HepG2 (cell line): Measurements from ENCODE around the gene QSER1. TPM values are rescaled to one million over a fixed set of nuclear protein-coding genes. Genes with fewer than 3 reads are reported as not detected.
A peak's percentile ranks its signal among the peaks of the same experiment; 100 is the strongest.

ENCODE experiments used
- ARNTL ChIP-seq: sonication (generic); formaldehyde crosslinking; IDR thresholded peaks from 2 replicates; pipeline ENCODE4 v1.4.0; 2020; ENCODE audit warnings: mild to moderate bottlenecking, missing genetic modification reagents
- CBX1 ChIP-seq: IDR thresholded peaks from one replicate; pipeline ENCODE4 v1.6.1; 2016; ENCODE audit warnings: antibody characterized with exemption, low read depth
- FOXP4 ChIP-seq: sonication (generic); formaldehyde crosslinking; IDR thresholded peaks from 2 replicates; pipeline ENCODE4 v1.4.0; 2020; ENCODE audit warnings: missing genetic modification reagents
- HDAC6 ChIP-seq: fragments of 200-600 bp; sonication (generic); IDR thresholded peaks from 2 replicates; pipeline ENCODE4 v1.7.0; 2017; ENCODE audit warnings: mild to moderate bottlenecking, antibody characterized with exemption, low read length, low read depth
- HIC2 ChIP-seq: sonication (generic); formaldehyde crosslinking; IDR thresholded peaks from 2 replicates; pipeline ENCODE4 v1.9.0; 2022; ENCODE audit warnings: low read depth, missing genetic modification reagents
- MAFG ChIP-seq: sonication (generic); formaldehyde crosslinking; IDR thresholded peaks from 2 replicates; pipeline ENCODE4 v1.5.1; 2020; ENCODE audit warnings: mild to moderate bottlenecking, missing genetic modification reagents
- RBAK ChIP-seq: sonication (generic); formaldehyde crosslinking; IDR thresholded peaks from 2 replicates; pipeline ENCODE4 v1.5.1; 2020; ENCODE audit warnings: mild to moderate bottlenecking, missing genetic modification reagents
- SP140L ChIP-seq: sonication (generic); formaldehyde crosslinking; IDR thresholded peaks from 2 replicates; pipeline ENCODE4 v1.4.0; 2020; ENCODE audit warnings: missing genetic modification reagents, borderline replicate concordance
- ZBTB2 ChIP-seq: sonication (generic); formaldehyde crosslinking; IDR thresholded peaks from 2 replicates; pipeline ENCODE4 v1.8.0; 2022; ENCODE audit warnings: low read depth, missing genetic modification reagents
- ZNF142 ChIP-seq: sonication (generic); formaldehyde crosslinking; IDR thresholded peaks from 2 replicates; pipeline ENCODE4 v1.4.0; 2020; ENCODE audit warnings: missing genetic modification reagents
- ZNF276 ChIP-seq: sonication (generic); formaldehyde crosslinking; IDR thresholded peaks from 2 replicates; pipeline ENCODE4 v1.4.0; 2020; ENCODE audit warnings: mild to moderate bottlenecking, low read depth, missing genetic modification reagents
- ZNF672 ChIP-seq: sonication (generic); formaldehyde crosslinking; IDR thresholded peaks from 2 replicates; pipeline ENCODE4 v1.8.1; 2022; ENCODE audit warnings: missing genetic modification reagents
- polyA plus RNA-seq, 8 experiments: library from polyadenylated mRNA; depleted of rRNA in 3 of 8; stranded (reverse) in 7 of 8; unstranded in 1 of 8; fragments of >200 nt; fragmentation: Illumina TruSeq in 4 of 8; extraction: Trizol in 4 of 8; gene quantifications; 2 replicates each; pipeline versions ENCODE4 v1.2.1 to v1.2.3, GENCODE V29; 2011 to 2016; ENCODE audit warnings: low read depth in 4 of 8, missing spikeins in 1 of 8, mixed read lengths in 1 of 8; ENCODE audit not compliant: insufficient read depth in 1 of 8
- total RNA-seq, 5 experiments: library from RNA; depleted of rRNA; stranded (reverse); fragments of >200 nt; fragmentation: Illumina TruSeq; extraction: Trizol; gene quantifications; 2 replicates each; pipeline ENCODE4 v1.2.3, GENCODE V29; 2016; ENCODE audit warnings: low read depth in 1 of 5
- TF ChIP-seq, protein P1 (sequence below): IDR thresholded peaks from 2 replicates; pipeline ENCODE4 v1.6.1; 2016; ENCODE audit warnings: missing genetic modification reagents, missing compliant biosample characterization

The QSER1 gene
- total and polyA plus RNA-seq, 2 of the 13 experiments (the other 11 are each of a cell fraction or from before 2014, with no cell fraction given), result 8.9 to 17.3 TPM

GRCh38 chr11:33015621-33016551 lies 123.3 kb downstream of the QSER1 start, which contains the start of gene DEPDC7 (continued):
- TF ChIP-seq HIC2 (no peak), ZNF276 (CRISPR knock-in tag) (no peak), RBAK (no peak), ZNF672 (CRISPR knock-in tag) (no peak), CBX1 (no peak), HDAC6 (no peak), SP140L (CRISPR knock-in tag) (no peak), MAFG (CRISPR knock-in tag) (no peak), ZNF142 (CRISPR knock-in tag) (peak; percentile 86; the same call in 1 of the 2 replicates), ARNTL (CRISPR knock-in tag) (peak; percentile 81), FOXP4 (peak; percentile 33; the same call in 1 of the 2 replicates), ZBTB2 (CRISPR knock-in tag) (peak; percentile 56)
- TF ChIP-seq, protein P1, sequence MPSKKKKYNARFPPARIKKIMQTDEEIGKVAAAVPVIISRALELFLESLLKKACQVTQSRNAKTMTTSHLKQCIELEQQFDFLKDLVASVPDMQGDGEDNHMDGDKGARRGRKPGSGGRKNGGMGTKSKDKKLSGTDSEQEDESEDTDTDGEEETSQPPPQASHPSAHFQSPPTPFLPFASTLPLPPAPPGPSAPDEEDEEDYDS, result peak; percentile 98
